ENCODE results near the gene F10. TPM values are rescaled to one million over a fixed set of nuclear protein-coding genes. Genes with fewer than 3 reads are reported as not detected.

Gene F10
- polyA plus RNA-seq, 1 of the 3 experiments (the other 2 are of a cell fraction) = 12.5 TPM

- Histone ChIP-seq H3K4me3 (ENCODE audit: low read depth in 2 of 2, low read length in 1 of 2) (no peak overlapping the region), H3K4me2 (no peak overlapping the region), H3K9ac (no peak overlapping the region), H3K36me3 (replicated peaks in 1 of 2; ENCODE audit: control insufficient read depth in 1 of 2, insufficient read depth in 2 of 2, low read length in 1 of 2) (peaks cover 19 to 21% of the 10 kb centered on the region in 2 experiments), H3K27ac (ENCODE audit: low read depth in 2 of 2, low read length in 1 of 2) (no peak overlapping the region), H3K79me2 (ENCODE audit: insufficient read depth) (no peaks in the 10 kb centered on the region), H2AFZ (ENCODE audit: low read depth) (no peak overlapping the region), H3K9me2 (no peaks in the 10 kb centered on the region), H4K20me1 (ENCODE audit: insufficient read depth) (no peaks in the 10 kb centered on the region), H3F3A (replicated peaks; ENCODE audit: insufficient read depth) (no peaks in the 10 kb centered on the region), H3K27me3 (ENCODE audit: insufficient read depth) (no peaks in the 10 kb centered on the region), H3K4me1 (ENCODE audit: control insufficient read depth in 1 of 2, insufficient read depth in 2 of 2, low read depth in 1 of 2, low read length in 1 of 2) (no peaks in the 10 kb centered on the region), H3K9me3 (no peaks in the 10 kb centered on the region)
- 96% methylated on average over 6 of the region's 7 CpGs for WGBS (ENCODE audit: low lambda C conversion rate)
- POLR2A ChIA-PET = no interaction called here
- DNase-seq = no peak
- CTCF ChIA-PET = no interaction called here
- TF ChIP-seq SIN3A (IDR thresholded peaks at IDR 0.05; ENCODE audit: borderline replicate concordance, low read depth, low read length) (no peak), FOXJ3 (CRISPR knock-in tag; IDR thresholded peaks at IDR 0.05) (no peak), RAD21 (IDR thresholded peaks at IDR 0.05; ENCODE audit: low read length) (no peak), USF1 (IDR thresholded peaks at IDR 0.05; ENCODE audit: borderline replicate concordance, low read depth) (no peak), GABPA (IDR thresholded peaks at IDR 0.05; ENCODE audit: low read depth) (no peak), EP300 (IDR thresholded peaks at IDR 0.05; ENCODE audit: borderline replicate concordance in 1 of 2, low read depth in 1 of 2, low read length in 1 of 2) (no peak)
- TF ChIP-seq, protein P1, sequence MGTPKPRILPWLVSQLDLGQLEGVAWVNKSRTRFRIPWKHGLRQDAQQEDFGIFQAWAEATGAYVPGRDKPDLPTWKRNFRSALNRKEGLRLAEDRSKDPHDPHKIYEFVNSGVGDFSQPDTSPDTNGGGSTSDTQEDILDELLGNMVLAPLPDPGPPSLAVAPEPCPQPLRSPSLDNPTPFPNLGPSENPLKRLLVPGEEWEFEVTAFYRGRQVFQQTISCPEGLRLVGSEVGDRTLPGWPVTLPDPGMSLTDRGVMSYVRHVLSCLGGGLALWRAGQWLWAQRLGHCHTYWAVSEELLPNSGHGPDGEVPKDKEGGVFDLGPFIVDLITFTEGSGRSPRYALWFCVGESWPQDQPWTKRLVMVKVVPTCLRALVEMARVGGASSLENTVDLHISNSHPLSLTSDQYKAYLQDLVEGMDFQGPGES (IDR thresholded peaks at IDR 0.05; ENCODE audit: low read depth, low read length) = no peak
Measured at GRCh38 chr13:113168211-113168610, 45.6 kb downstream of the F10 start.

- no peak overlapping the region for H2AFZ ChIP-seq (ENCODE audit: low read depth)
- H3K27me3 ChIP-seq (ENCODE audit: insufficient read depth) = no peaks in the 10 kb centered on the region
- H3K79me2 ChIP-seq (ENCODE audit: insufficient read depth) = no peaks in the 10 kb centered on the region
- no peak overlapping the region for H3K27ac ChIP-seq (ENCODE audit: low read depth in 2 of 2, low read length in 1 of 2)
- POLR2A ChIA-PET = no interaction called here
- no peaks in the 10 kb centered on the region for H3F3A ChIP-seq (replicated peaks; ENCODE audit: insufficient read depth)
- CTCF ChIA-PET = interaction anchor here (1.0 to 1.3 kb wide), 2 partner anchors 28 to 289 kb away, joined by 3 to 4 read pairs; no protein-coding TSS in a partner anchor
- no peak overlapping the region for H3K4me2 ChIP-seq
- peaks cover 19 to 24% of the 10 kb centered on the region in 2 experiments for H3K36me3 ChIP-seq (replicated peaks in 1 of 2; ENCODE audit: control insufficient read depth in 1 of 2, insufficient read depth in 2 of 2, low read length in 1 of 2)
- no peaks in the 10 kb centered on the region for H3K4me1 ChIP-seq (ENCODE audit: control insufficient read depth in 1 of 2, insufficient read depth in 2 of 2, low read depth in 1 of 2, low read length in 1 of 2)
- no peaks in the 10 kb centered on the region for H3K9me2 ChIP-seq
- H3K9ac ChIP-seq = no peak overlapping the region
- H3K4me3 ChIP-seq (ENCODE audit: low read depth in 2 of 2, low read length in 1 of 2) = no peak overlapping the region
- no peak for TF ChIP-seq POLR2AphosphoS5 (IDR thresholded peaks at IDR 0.05; ENCODE audit: low read depth, low read length)
- no peak for TF ChIP-seq USF1 (IDR thresholded peaks at IDR 0.05; ENCODE audit: borderline replicate concordance, low read depth)
- no peaks in the 10 kb centered on the region for H4K20me1 ChIP-seq (ENCODE audit: insufficient read depth)
- no peak for DNase-seq
- no peaks in the 10 kb centered on the region for H3K9me3 ChIP-seq
- WGBS (ENCODE audit: low lambda C conversion rate) = 94% methylated on average over 13 of the region's 13 CpGs
Measured at GRCh38 chr13:113169277-113170272, 47.0 kb downstream of the F10 start.
